IMR-90 (cell line): Measurements from ENCODE around the gene SLITRK3. TPM values are rescaled to one million over a fixed set of nuclear protein-coding genes. Genes with fewer than 3 reads are reported as not detected.

Source experiments
- ATAC-seq: fragments of 200-7000 bp; cut with Tn5 transposase; 2 replicates; pipeline ENCODE4 v1.9.1; 2020; ENCODE audit warnings: low read depth, mild to moderate bottlenecking, moderate library complexity
- BruUV-seq: library from RNA; stranded (reverse); fragments of 400-500 nt; replicated peaks from 2 replicates; lab custom pipeline; 2021; lab: Mats Ljungman, UMichigan
- CTCF ChIA-PET: fragments of 300-600 bp; formaldehyde crosslinking; extraction: SDS; loops from one replicate; lab custom pipeline; 2021; ENCODE audit warnings: antibody characterized with exemption; lab: Yijun Ruan, JAX
- POLR2A ChIA-PET: fragments of 300-600 bp; sonication (Branson Sonifier 250); formaldehyde crosslinking; loops from one replicate; lab custom pipeline; 2022; ENCODE audit warnings: antibody characterized with exemption; ENCODE audit not compliant: unreplicated experiment; lab: Charles Lee
- DNase-seq: peaks from one replicate; pipeline ENCODE4 v3.0.0; 2013
- H2AFZ ChIP-seq: replicated peaks from 2 replicates; pipeline ENCODE3; 2013; ENCODE audit warnings: low read length, mild to moderate bottlenecking; ENCODE audit not compliant: poor library complexity
- H2AK5ac ChIP-seq: 2 replicates; pipeline ENCODE4 v1.6.1; 2013; ENCODE audit warnings: low read depth, low read length, inconsistent platforms
- H2AK9ac ChIP-seq: replicated peaks from 2 replicates; pipeline ENCODE3; 2013; ENCODE audit warnings: mild to moderate bottlenecking, low read depth, low read length, moderate library complexity; ENCODE audit not compliant: poor library complexity
- H2BK120ac ChIP-seq: 2 replicates; pipeline ENCODE4 v1.6.1; 2013; ENCODE audit warnings: low read depth, low read length, inconsistent platforms
- H2BK15ac ChIP-seq: 3 replicates; pipeline ENCODE4 v1.6.1; 2013; ENCODE audit warnings: low read depth, low read length, inconsistent platforms
- H2BK20ac ChIP-seq: 2 replicates; pipeline ENCODE4 v1.6.1; 2013; ENCODE audit warnings: low read depth, mild to moderate bottlenecking, inconsistent platforms, low read length, moderate library complexity
- H2BK5ac ChIP-seq: 2 replicates; pipeline ENCODE4 v1.6.1; 2013; ENCODE audit warnings: mild to moderate bottlenecking, low read depth, low read length, inconsistent platforms; ENCODE audit not compliant: poor library complexity, severe bottlenecking
- H3K14ac ChIP-seq: replicated peaks from 2 replicates; pipeline ENCODE4 v1.6.1; 2013; ENCODE audit warnings: low read depth, low read length, inconsistent platforms
- H3K18ac ChIP-seq: 2 replicates; pipeline ENCODE4 v1.6.1; 2013; ENCODE audit warnings: low read depth, low read length, control low read depth
- H3K23ac ChIP-seq: 2 replicates; pipeline ENCODE4 v1.6.1; 2013; ENCODE audit warnings: low read depth, low read length, inconsistent platforms
- H3K27ac ChIP-seq: 2 replicates; pipeline ENCODE4 v1.5.1; 2013; ENCODE audit warnings: mild to moderate bottlenecking, control low read depth, low read length; ENCODE audit not compliant: insufficient read depth
- H3K27me3 ChIP-seq: 2 replicates; pipeline ENCODE4 v1.6.1; 2013; ENCODE audit warnings: low read length; ENCODE audit not compliant: control insufficient read depth, insufficient read depth
- H3K36me3 ChIP-seq: 2 replicates; pipeline ENCODE4 v1.6.1; 2013; ENCODE audit warnings: low read length, mixed read lengths; ENCODE audit not compliant: control insufficient read depth, insufficient read depth
- H3K4ac ChIP-seq: 2 replicates; pipeline ENCODE4 v1.6.1; 2013; ENCODE audit warnings: low read depth, low read length, inconsistent platforms
- H3K4me1 ChIP-seq: 2 replicates; pipeline ENCODE4 v1.6.1; 2013; ENCODE audit warnings: low read length, mixed read lengths; ENCODE audit not compliant: control insufficient read depth, insufficient read depth
- H3K4me2 ChIP-seq: 2 replicates; pipeline ENCODE4 v1.6.1; 2013; ENCODE audit warnings: low read depth, mild to moderate bottlenecking, control low read depth, low read length, moderate library complexity
- H3K4me3 ChIP-seq: 2 replicates; pipeline ENCODE4 v1.5.1; 2013; ENCODE audit warnings: low read depth, mild to moderate bottlenecking, control low read depth, low read length, moderate library complexity; ENCODE audit not compliant: insufficient read depth
- H3K56ac ChIP-seq: 2 replicates; pipeline ENCODE4 v1.6.1; 2013; ENCODE audit warnings: low read length, inconsistent platforms; ENCODE audit not compliant: insufficient read depth; ENCODE audit errors: extremely low read depth
- H3K79me1 ChIP-seq, 2 experiments: 2 replicates each; pipeline ENCODE4 v1.6.1; 2013; ENCODE audit warnings: low read length in 2 of 2, inconsistent platforms in 1 of 2, low read depth in 1 of 2
- H3K9ac ChIP-seq: 2 replicates; pipeline ENCODE4 v1.6.1; 2013; ENCODE audit warnings: low read depth, low read length, control low read depth
- H3K9me1 ChIP-seq: 2 replicates; pipeline ENCODE4 v1.6.1; 2013; ENCODE audit warnings: low read length, inconsistent platforms; ENCODE audit not compliant: insufficient read depth
- H3K9me3 ChIP-seq: 2 replicates; pipeline ENCODE4 v1.6.1; 2013; ENCODE audit warnings: low read length; ENCODE audit not compliant: control insufficient read depth, insufficient read depth
- H4K20me1 ChIP-seq: 2 replicates; pipeline ENCODE4 v1.6.1; 2013; ENCODE audit warnings: low read length, inconsistent platforms; ENCODE audit not compliant: insufficient read depth
- H4K5ac ChIP-seq: 2 replicates; pipeline ENCODE4 v1.6.1; 2013; ENCODE audit warnings: mild to moderate bottlenecking, low read depth, low read length, control low read depth
- H4K8ac ChIP-seq, 2 experiments: 2 replicates each; pipeline ENCODE4 v1.6.1; 2013; ENCODE audit warnings: low read depth in 2 of 2, low read length in 2 of 2, control low read depth in 1 of 2, inconsistent platforms in 1 of 2
- H4K91ac ChIP-seq: 2 replicates; pipeline ENCODE4 v1.6.1; 2013; ENCODE audit warnings: low read depth, low read length, inconsistent platforms; ENCODE audit not compliant: insufficient read depth
- CTCF ChIP-seq: conservative IDR thresholded peaks from 2 replicates; pipeline ENCODE4 v1.5.1; 2012; ENCODE audit warnings: mild to moderate bottlenecking, low read depth, low read length, improper control_type of control experiment
- NFE2L2 ChIP-seq: fragments of 150-350 bp; IDR thresholded peaks from 2 replicates; pipeline ENCODE4 v1.6.1; 2016; ENCODE audit warnings: low read depth, mild to moderate bottlenecking, low read length
- RAD21 ChIP-seq: IDR thresholded peaks from 2 replicates; pipeline ENCODE4 v1.6.1; 2012; ENCODE audit warnings: low read length, improper control_type of control experiment
- RCOR1 ChIP-seq: IDR thresholded peaks from 2 replicates; pipeline ENCODE4 v1.6.1; 2012; ENCODE audit warnings: mild to moderate bottlenecking, low read length, improper control_type of control experiment; ENCODE audit not compliant: insufficient replicate concordance
- WGBS, 2 experiments: methylation state at CpG; one replicate each; pipeline versions ENCODE4 v1.1.5 to v1.1.7; 2013; ENCODE audit warnings: missing lambda C conversion rate in 2 of 2; ENCODE audit not compliant: insufficient read length in 1 of 2; ENCODE audit errors: extremely low coverage in 2 of 2; 5-methylcytosine and 5-hydroxymethylcytosine counted together
- dilution Hi-C: fragments of 300-500 bp; cut with HindIII; formaldehyde crosslinking; loops from one replicate; pipeline ENCODE4 v1.14.3; 2018; ENCODE audit warnings: low sequenced_read_pairs; ENCODE audit not compliant: unreplicated experiment
- in situ Hi-C: fragments of 300-500 bp; cut with MboI; formaldehyde crosslinking; loops from 3 replicates; pipeline ENCODE4 v1.14.3; 2019; ENCODE audit warnings: low sequenced_read_pairs, inconsistent platforms, mixed read lengths
- intact Hi-C: fragments of 100-400 bp; cut with micrococcal nuclease; formaldehyde crosslinking; loops from 2 replicates; pipeline ENCODE4 v1.10.0; 2022
- polyA plus RNA-seq, 3 experiments: library from polyadenylated mRNA; depleted of rRNA; stranded (reverse); fragments of >200 nt; gene quantifications; 2 replicates each; pipeline ENCODE4 v1.2.3, GENCODE V29; 2012; ENCODE audit warnings: low replicate concordance in 1 of 3
- total RNA-seq: library from RNA; depleted of rRNA; stranded (reverse); fragments of >200 nt; gene quantifications from 2 replicates; pipeline ENCODE4 v1.2.3, GENCODE V29; 2012

Gene SLITRK3
- total and polyA plus RNA-seq, 2 of the 4 experiments (the other 2 are of a cell fraction) = not detected

DNA sequence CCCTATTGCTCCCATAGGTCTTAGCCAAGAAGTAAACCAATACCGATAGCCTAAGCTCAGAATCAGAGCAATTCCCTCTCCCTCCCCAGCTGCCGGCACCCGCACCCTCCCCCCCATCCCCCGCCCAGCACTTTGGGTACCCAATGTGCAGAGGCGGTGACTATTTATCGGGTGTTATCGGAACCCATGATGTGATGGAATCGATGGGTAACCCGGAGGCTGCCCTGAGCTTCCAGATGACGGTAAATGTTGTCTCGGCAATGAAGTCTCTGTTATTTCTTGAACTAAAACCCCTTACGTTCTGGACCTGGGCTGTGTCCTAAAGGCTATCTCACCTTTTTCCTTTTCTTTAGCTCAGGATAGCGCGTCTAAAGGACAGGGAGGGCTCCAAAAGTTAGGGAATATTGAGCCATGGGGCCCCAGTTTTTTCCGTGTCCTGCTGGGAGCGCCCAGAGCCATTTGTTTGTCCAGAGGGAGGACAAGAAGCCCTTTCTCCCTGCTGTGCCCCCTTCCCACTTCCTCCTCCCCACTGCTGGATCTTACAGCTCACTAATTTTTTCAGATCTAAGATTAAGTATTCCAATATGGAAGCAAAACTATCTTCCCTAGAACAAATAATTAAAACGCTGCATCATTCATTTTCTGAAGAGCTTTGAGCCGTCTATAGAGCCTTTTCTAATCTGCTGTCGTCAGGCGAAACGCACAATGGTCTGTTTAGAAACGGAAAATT is 1.5 kb downstream of the SLITRK3 start:
- Histone ChIP-seq H2BK120ac (no peak overlapping the region), H2AK9ac (no peak overlapping the region), H3K23ac (no peak overlapping the region), H3K18ac (no peak overlapping the region), H3K4me1 (no peaks in the 10 kb centered on the region), H2BK20ac (no peak overlapping the region), H3K9ac (no peak overlapping the region), H3K14ac (no peak overlapping the region), H3K56ac (no peak overlapping the region), H3K4me2 (no peak overlapping the region), H3K4me3 (no peak overlapping the region), H4K91ac (no peak overlapping the region), H2AK5ac (no peak overlapping the region), H4K5ac (no peak overlapping the region), H4K20me1 (no peaks in the 10 kb centered on the region), H4K8ac (no peak overlapping the region), H3K36me3 (no peaks in the 10 kb centered on the region), H3K9me1 (no peaks in the 10 kb centered on the region), H2BK5ac (no peak overlapping the region), H3K27ac (no peak overlapping the region), H2AFZ (no peak overlapping the region), H3K4ac (no peak overlapping the region), H3K27me3 (peaks cover 34% of the 10 kb centered on the region), H2BK15ac (no peak overlapping the region), H3K9me3 (peaks cover 3% of the 10 kb centered on the region), H3K79me1 (no peaks in the 10 kb centered on the region)
- ChIA-PET CTCF (interaction anchor here (1.0 kb wide), 1 partner anchor 12 kb away, joined by 3 read pairs; no protein-coding TSS in a partner anchor), POLR2A (no interaction called here)
- intact Hi-C loops = no loop called here
- DNase-seq = no peak
- dilution Hi-C loops = no loop called here
- in situ Hi-C loops = no loop called here
- no TSS peak for BruUV-seq
- TF ChIP-seq NFE2L2 (no peak), RCOR1 (no peak), CTCF (no peak), RAD21 (no peak)
- no peak for ATAC-seq
- 0% methylated on average over 5 of the region's 22 CpGs; no CpG with 5 or more reads in 1 of the 2 experiments for WGBS, 2 experiments
